ENCODE results near the gene RNF144B. TPM values are rescaled to one million over a fixed set of nuclear protein-coding genes. Genes with fewer than 3 reads are reported as not detected.
"Not testable (repeated sequence)": the region's sequence is repeated elsewhere in the genome, so short reads cannot be mapped to it uniquely, and the experiment has no call there.

The RNF144B gene
- total RNA-seq, 1 experiment from 2014 or later = 8.2 TPM

GRCh38 chr6:18395856-18396197, 8.7 kb downstream of the RNF144B start (continued):
- TF ChIP-seq AR (CRISPR knock-in tag; IDR thresholded peaks at IDR 0.05) = no peak
- TF ChIP-seq NFATC4 (CRISPR knock-in tag; IDR thresholded peaks at IDR 0.05) = no peak
- TF ChIP-seq HMGA2 (CRISPR knock-in tag; IDR thresholded peaks at IDR 0.05) = no peak

GRCh38 chr6:18397701-18398100, 10.6 kb downstream of the RNF144B start:
- ChIA-PET POLR2A (interaction anchor here (0.6 to 1.2 kb wide), 2 partner anchors 10 to 137 kb away, joined by 3 read pairs; partner anchors contain the start of gene RNF144B), CTCF (no interaction called here)
- H3K4me1 Mint-ChIP-seq = peaks cover 52% of the 10 kb centered on the region
- TF ChIP-seq NR1H2 (CRISPR knock-in tag; IDR thresholded peaks at IDR 0.05) (no peak), AR (CRISPR knock-in tag; IDR thresholded peaks at IDR 0.05) (no peak), ZNF512 (CRISPR knock-in tag; IDR thresholded peaks at IDR 0.05; ENCODE audit: borderline replicate concordance) (no peak), NFE2L1 (CRISPR knock-in tag; IDR thresholded peaks at IDR 0.05) (no peak), ZNF232 (CRISPR knock-in tag; IDR thresholded peaks at IDR 0.05) (no peak), ETV6 (CRISPR knock-in tag; IDR thresholded peaks at IDR 0.05) (no peak), ZNF281 (CRISPR knock-in tag; IDR thresholded peaks at IDR 0.05) (no peak), CBFB (CRISPR knock-in tag; IDR thresholded peaks at IDR 0.05; ENCODE audit: low read depth) (no peak), USF2 (CRISPR knock-in tag; IDR thresholded peaks at IDR 0.05) (no peak), ZNF671 (CRISPR knock-in tag; IDR thresholded peaks at IDR 0.05) (no peak)
- H3K27ac Mint-ChIP-seq = peak overlapping the region; percentile 88; the same call in 1 of the 2 replicates
- no peaks in the 10 kb centered on the region for H3K36me3 Mint-ChIP-seq
- no peaks in the 10 kb centered on the region for H3K9me3 Mint-ChIP-seq
- DNase-seq (ENCODE audit: low spot score) (no peak), ATAC-seq (no peak)
- H3K27me3 Mint-ChIP-seq (ENCODE audit: low read depth) = no peaks in the 10 kb centered on the region
- no peak overlapping the region for H3K4me3 Mint-ChIP-seq

GRCh38 chr6:18398225-18398624, 11.1 kb downstream of the RNF144B start:
- H3K4me3 Mint-ChIP-seq; H3K9me3 Mint-ChIP-seq; DNase-seq (ENCODE audit: low spot score); POLR2A ChIA-PET; CTCF ChIA-PET; ATAC-seq; H3K27ac Mint-ChIP-seq; H3K36me3 Mint-ChIP-seq; H3K27me3 Mint-ChIP-seq (ENCODE audit: low read depth): not testable (repeated sequence)
- H3K4me1 Mint-ChIP-seq = peaks cover 50% of the 10 kb centered on the region

All from WTC11 (cell line).